D721Med (cell line): ENCODE results near the gene SLC20A1.

ENCODE experiments used
- DNase-seq: peaks from one replicate; pipeline ENCODE4 v3.0.0; 2011; ENCODE audit warnings: low spot score; ENCODE audit not compliant: insufficient read length
- FAIRE-seq: peaks from 2 replicates; lab custom pipeline; 2011; peaks lifted over from hg19 to GRCh38; lab: Jason Lieb, UNC
- TF ChIP-seq, protein P1 (sequence below): IDR thresholded peaks from 2 replicates; pipeline ENCODE4 v1.5.1; 2012; ENCODE audit warnings: mild to moderate bottlenecking, control low read depth; ENCODE audit not compliant: insufficient read depth; ENCODE audit errors: missing control alignments

Gene SLC20A1

GRCh38 chr2:112683550-112684414, 38.0 kb downstream of the SLC20A1 start:
- TF ChIP-seq, protein P1, sequence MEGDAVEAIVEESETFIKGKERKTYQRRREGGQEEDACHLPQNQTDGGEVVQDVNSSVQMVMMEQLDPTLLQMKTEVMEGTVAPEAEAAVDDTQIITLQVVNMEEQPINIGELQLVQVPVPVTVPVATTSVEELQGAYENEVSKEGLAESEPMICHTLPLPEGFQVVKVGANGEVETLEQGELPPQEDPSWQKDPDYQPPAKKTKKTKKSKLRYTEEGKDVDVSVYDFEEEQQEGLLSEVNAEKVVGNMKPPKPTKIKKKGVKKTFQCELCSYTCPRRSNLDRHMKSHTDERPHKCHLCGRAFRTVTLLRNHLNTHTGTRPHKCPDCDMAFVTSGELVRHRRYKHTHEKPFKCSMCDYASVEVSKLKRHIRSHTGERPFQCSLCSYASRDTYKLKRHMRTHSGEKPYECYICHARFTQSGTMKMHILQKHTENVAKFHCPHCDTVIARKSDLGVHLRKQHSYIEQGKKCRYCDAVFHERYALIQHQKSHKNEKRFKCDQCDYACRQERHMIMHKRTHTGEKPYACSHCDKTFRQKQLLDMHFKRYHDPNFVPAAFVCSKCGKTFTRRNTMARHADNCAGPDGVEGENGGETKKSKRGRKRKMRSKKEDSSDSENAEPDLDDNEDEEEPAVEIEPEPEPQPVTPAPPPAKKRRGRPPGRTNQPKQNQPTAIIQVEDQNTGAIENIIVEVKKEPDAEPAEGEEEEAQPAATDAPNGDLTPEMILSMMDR = no peak
- DNase-seq (no peak), FAIRE-seq (no peak)

DNA sequence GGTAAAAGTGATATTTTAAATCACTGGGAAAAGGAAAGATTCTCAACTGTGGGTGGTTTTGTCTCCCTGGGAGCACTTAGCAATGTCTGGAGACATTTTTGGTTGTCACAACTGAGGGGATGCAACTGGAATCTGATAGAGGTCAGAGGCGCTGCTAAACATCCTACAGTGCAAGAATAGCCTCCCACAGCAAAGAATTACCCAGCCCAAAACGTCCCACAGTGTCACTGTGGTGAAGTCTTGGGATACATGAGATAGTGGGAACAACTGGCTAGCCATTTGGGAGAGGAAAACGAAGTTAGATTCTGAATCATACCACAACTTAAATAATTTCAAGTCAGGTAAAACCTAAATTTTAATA, 38.7 kb downstream of the SLC20A1 start:
- DNase-seq = no peak
- TF ChIP-seq, protein P1 = no peak
- no peak for FAIRE-seq

DNA sequence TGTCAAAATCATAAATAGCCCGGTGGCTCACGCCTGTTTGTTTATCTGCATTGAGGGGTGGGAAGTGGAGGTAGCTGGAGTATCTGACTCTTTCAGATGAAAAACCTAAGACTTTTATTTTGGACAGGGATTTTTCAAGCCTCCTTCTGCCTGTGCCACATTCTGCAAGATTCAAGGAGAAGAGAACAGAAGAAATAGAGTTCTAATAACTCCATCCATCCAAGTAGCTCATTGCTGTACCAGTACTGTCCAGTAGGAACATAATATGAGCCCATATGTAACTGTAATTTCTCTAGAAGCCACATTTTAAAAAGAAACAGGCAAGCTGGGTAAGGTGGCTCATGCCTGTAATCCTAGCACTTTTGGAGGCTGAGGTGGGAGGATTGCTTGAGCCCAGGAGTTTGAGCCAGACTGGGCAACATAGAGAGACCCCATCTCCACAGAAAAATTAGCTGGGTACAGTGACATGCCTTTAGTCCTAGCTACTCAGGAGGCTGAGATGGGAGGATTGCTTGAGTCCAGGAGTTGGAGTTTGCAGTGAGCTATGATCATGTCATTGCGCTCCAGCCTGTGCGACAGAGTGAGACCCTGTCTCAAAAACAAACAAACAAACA, 39.6 kb downstream of the SLC20A1 start:
- TF ChIP-seq, protein P1 = no peak
- DNase-seq (no peak), FAIRE-seq (no peak)

- TF ChIP-seq, protein P1 = no peak
- FAIRE-seq (no peak), DNase-seq (no peak)
Measured at GRCh38 chr2:112686348-112687217, 40.8 kb downstream of the SLC20A1 start.

- no peak for DNase-seq
- TF ChIP-seq, protein P1 = no peak
- FAIRE-seq = no peak
Measured at GRCh38 chr2:112687522-112687921, 41.8 kb downstream of the SLC20A1 start.

GRCh38 chr2:112688086-112688880, 42.5 kb downstream of the SLC20A1 start:
- FAIRE-seq (no peak), DNase-seq (no peak)
- TF ChIP-seq, protein P1 = no peak
